GM21515 (cell line): ENCODE results near the gene SLC35C1.

ENCODE experiments used
- ATAC-seq: cut with Tn5 transposase; IDR thresholded peaks from one replicate; pipeline ENCODE4 v1.9.1; 2021; ENCODE audit not compliant: unreplicated experiment

The SLC35C1 gene

DNA sequence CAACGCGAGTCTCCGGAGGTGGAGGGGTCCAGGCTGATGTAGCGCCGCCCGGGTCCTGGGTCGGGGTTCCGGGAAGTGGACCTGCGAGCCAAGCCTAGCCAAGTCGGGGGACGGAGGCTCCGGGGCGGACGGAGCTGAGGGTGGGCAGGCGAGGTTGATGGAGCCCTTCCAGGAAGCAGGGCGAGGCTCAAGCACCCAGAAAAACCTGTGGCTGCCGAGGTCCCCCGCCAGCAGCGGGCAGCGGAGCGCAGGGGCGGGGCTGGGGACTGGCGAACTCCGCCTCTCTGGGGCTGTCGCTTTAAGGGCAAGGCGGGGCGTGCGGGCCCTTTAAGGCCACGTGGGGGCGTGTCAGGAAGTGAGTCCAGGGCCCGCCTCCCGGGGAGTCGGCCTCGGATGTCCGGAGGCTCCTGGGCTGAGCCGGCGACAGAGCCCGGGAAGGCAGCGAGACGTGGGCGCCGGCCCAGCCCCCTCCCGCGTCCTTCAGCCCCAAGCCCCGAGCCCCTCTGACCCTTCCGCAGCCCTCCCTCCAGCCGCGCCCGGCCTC, at the start of gene SLC35C1:
Gene SLC35C1, plus strand, starts transcription at position 389 of the 544 bp plus-strand sequence. CDS start 653 bp downstream, outside the sequence.
- peak; percentile 93 for ATAC-seq

DNA sequence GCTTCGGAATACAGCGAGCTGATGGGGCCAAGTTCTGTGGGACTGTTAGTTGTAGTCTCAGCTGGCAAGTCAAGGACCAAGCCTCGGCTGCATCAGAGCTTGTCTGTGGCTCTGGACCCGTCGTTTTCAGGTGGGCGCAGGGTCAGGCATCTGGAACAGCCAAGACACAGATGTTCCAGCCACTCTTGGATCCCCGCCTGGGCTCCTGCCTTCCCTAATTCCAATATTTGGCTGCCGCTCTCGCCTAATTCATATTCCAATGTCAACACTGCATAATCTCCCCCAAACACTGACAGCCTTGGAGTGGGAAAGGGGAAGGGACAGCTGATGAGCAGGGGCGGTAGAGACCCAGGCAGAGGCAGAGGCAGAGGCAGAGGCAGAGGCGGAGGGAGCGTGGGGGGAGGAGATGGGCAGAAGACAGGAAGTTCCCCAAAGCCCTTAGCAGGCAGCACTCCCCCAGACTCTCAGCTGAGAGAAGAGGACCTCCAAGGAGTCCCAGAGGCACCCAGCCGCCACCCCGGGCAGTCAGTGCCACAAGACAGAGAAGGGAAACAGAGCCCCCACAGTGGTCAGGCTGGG, 49.6 kb upstream of the SLC35C1 start:
- no peak for ATAC-seq

DNA sequence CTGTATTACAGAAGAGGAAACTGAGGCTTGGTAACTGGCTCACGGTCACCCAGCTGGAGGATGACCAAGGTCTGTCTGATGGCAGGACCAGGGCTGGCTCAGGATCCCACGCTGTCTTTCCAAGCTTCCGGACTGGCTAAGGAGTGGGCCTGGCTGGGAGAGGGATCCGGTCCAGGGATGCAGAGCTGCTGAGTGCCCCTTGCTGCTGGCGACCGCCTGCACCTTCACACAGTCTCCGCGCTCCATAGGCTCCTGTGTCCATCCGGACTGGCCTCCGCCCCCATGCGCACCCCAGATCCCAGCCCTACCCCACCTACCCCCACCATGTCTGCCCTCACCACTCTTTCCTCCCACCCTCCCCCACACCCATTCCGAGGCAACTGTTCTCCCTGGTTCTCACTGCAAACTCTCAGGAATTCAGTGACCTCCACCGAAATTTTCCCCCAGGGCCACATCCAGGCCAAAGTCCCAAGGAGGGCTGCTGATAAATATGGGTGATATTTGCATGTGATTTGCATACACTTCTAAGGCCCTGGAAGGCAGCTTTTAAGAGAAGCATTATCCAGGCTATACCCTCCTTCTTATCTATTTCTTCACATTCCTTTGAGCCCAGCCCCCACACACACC, 48.5 kb upstream of the SLC35C1 start:
- no peak for ATAC-seq

DNA sequence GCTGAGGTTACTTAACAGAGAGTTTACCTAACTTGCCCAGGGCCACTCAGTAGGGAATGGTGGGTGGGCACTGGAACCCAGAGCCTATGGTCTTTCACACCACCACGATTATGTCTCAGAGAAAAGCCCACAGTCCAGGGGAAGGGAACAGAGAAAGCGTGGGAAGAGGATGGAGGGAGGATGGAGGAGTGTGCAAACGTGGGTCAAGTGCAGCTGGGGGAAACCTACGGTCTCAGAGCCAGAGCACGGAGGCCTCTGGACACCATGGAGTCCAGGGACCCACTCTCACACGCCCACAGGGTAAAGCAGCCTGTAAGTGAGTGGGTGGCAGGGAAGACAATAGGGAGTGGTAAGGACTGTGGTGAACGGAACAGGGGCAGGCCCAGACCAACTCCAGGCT, 47.3 kb upstream of the SLC35C1 start:
- ATAC-seq = no peak

DNA sequence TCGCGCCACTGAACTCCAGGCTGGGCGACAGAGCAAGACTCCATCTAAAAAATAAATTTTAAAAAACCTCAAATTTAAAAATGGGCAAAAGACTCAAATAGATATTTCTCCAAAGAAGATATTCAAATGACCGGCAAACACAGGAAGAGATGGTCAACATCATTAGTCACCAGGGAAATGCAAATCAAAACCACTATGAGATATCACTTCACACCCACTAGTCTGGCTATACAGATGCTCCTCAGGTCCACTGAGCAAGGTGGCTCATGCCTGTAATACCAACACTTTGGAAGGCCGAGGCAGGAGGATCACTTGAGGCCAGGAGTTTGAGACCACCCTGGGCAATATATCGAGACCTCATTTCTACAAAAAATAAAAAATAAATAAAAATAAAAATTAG, 43.3 kb upstream of the SLC35C1 start:
- no peak for ATAC-seq

DNA sequence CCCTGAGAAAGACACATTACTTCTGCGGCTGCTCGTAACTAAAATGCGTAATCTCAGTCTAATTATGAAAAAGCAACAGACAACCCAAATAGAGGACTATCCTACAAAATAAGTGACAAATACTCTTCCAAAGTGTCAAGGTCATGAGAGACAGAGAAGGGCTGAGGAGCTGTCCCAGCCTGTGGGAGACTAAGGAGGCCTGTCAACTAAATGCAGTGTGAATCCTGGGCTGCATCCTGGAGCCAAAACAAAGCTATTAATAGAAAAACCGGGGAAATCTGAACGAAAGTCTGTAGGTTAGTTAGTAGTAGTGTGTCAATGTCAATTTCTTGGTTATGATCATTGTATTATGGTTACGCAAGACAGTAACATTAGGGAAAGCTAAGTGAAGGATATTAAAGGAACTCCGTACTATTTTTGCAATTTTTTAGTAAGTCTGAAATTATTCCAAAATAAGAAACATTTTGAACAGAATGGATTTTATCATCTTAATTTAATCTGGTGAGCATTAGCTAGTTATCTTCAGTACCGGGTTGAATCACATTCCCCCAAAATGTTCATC, 39.8 kb upstream of the SLC35C1 start:
- no peak for ATAC-seq

DNA sequence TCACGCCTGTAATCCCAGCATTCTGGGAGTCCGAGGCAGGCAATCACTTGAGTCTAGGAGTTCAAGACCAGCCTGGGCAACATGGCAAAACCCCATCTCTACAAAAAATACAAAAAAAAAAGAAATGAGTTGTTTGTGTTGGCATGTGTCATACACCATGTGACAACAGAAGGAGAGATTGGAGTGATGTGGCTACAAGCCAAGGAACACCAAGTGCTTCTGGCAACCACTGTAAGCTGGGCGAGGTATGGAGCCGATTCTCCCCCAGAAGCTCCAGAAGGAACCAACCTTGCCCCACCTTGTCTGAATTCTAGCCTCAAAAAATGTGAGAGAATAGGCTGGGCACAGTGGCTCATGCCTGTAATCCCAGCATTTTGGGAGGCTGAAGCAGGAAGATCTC, 39.1 kb upstream of the SLC35C1 start:
- ATAC-seq = no peak

DNA sequence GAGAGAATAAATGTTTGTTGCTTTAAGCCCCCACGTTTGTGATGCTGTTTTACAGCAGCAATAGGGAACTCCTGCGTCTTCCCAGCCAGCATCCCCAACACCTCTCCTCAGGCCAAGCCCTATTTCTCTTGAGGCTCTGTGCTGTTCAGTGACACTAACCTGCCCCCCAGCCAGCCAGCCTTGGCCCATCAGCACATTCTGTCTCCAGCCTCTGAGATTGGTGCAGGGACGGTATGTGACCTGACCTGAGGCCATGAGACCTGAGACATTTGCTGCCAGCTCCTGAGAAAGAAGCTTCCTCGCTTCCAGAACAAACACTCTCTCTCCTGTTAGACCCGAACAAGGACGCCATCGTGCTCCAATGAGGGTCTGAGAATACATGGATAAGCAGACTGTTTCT, 38.5 kb upstream of the SLC35C1 start:
- no peak for ATAC-seq

DNA sequence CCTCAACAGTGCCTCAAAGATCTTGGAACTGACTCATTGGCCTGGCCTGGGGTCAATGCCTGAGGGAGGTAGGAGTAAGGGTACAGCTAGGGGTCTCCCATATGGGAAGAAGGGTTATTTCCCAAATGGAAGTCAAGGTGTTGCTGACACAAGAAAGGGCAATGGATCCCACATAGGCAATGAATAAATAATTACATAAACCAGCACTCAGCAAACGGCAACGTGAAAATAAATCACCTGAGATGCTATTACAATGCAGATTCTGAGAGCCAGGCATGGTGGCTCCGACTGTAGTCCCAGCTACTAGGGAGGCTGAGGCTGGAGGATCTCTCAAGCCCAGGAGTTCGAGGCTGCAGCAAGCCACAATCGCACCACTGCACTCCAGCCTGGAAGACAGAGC, 36.5 kb upstream of the SLC35C1 start:
- no peak for ATAC-seq

DNA sequence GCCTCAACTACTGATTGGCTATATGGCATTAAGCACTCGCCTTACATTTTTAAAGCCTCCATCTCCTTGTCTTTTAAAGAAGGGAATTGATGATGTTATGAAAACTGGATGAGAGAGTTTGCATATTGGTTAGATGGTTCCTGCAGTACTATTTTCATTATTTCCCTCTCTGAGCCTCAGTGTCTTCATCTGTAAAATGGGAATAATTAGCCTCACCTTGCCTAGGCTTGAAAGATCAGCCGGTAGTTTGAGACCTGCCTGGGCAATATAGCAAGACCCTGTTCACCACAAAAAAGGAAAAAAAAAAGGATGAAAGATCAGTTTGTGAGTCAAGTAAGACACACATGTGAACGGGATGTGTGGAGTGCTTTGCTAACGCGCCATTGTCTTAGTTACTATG, 35.0 kb upstream of the SLC35C1 start:
- no peak for ATAC-seq

DNA sequence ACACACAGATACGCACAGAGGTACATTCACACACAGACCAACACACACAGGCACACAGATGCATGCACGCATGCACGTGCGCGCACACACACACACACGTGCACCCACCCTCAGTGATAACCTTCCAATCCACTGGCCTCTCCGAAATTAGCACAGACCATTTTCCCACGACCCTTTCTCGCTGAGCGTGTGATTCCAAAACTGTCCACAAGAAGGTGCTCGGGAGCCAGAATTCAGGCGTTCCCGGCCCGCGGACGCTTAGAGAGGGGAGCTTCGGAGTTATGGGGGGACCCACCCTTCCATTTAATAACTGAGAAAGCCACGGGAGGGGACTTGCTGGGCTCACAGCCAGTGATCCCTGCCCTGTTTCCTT, 33.8 kb upstream of the SLC35C1 start:
- ATAC-seq = peak; percentile 53

DNA sequence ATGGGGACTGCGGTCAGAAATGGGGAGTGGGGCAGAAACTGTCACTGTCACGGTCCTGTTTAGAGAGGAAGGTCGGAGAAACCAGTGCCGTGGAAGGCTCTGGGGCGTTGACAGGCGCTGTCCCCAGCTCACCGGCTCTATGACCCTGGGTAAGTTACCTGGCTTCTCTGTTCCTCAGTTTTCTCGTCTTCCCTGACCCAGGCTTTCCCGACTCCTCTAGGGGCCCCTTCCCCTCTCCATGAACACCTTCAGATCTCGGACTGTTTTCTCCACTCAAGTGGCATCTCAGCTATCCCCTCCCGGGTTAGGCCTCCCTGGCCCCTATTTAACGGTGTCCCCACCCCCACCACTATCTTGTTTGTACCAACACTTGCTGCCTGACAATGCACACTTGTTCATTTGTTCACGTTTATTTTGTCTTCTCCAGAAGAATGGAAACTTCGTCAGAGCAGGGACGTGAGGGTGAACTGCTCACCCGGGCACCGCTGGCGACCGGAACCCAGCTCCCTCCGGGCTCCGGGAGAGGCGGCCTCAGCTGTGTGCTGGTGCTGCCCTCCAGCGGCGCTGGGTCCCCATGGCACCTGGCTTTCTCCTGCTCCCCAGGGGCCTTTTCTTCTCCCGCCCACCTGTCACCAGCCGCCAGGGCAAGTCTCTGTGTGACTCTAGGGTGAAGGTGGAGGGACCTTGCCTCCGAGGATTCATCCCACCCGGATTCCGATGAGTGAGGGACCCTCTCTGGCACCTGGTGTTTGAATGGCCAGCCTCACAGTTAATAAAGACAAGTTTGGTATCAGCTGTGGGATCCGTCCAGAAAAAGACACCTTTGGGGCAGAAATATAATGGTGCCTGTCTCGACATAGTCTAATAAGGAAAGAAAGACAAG, 33.1 kb upstream of the SLC35C1 start:
- peak; percentile 85 for ATAC-seq

DNA sequence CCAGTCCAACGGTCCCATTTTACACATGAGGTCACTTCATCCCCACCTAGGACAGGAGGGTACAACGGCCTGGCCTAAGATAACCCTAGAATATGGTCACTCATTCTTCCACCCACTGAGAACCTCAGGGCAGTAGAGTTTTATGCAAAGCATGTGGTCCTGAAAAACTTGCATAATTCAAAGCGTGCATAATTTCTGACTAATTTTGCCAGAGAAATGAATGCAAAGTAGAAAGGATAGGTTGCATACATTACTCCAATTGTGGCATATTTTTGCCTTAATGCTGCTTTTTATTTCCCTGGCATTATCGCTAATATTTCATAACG, 32.5 kb upstream of the SLC35C1 start:
- no peak for ATAC-seq

DNA sequence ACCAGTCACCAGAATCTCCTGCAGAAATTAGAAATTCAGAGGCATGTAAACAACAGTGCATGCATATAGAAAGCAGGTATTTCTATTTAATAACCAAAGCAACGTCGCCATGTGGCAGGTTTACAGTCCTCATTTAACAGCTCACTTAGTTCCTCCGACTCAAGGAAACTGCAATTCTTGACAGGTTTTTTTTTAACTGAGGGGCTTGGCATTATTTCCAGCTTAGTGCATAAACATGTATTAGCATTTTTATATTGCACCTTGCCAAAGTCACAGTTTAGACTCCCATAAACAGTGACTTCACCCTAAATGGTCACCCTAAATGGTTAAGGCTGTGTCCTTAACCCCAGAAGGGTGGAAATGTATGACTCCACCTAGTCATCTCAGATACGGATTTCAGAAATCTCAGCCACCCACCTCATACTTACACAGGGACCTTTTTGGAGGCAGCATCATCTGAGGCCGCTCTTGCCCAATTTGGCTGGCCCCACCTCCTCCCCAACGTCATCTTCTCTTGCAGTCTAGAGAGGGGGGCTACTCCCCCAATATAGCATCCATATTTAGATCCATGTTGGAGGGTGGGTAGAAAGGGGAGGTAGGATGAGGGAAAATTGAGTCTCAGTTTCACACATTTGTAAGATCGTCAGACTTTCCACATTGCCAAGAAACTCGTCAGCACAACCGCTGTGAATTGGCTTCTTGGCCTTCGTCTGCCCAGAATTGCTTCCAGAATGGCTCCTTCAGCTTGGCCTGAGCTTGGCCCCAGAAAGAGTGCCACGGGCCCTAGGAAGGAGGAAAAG, 31.8 kb upstream of the SLC35C1 start:
- ATAC-seq = no peak

DNA sequence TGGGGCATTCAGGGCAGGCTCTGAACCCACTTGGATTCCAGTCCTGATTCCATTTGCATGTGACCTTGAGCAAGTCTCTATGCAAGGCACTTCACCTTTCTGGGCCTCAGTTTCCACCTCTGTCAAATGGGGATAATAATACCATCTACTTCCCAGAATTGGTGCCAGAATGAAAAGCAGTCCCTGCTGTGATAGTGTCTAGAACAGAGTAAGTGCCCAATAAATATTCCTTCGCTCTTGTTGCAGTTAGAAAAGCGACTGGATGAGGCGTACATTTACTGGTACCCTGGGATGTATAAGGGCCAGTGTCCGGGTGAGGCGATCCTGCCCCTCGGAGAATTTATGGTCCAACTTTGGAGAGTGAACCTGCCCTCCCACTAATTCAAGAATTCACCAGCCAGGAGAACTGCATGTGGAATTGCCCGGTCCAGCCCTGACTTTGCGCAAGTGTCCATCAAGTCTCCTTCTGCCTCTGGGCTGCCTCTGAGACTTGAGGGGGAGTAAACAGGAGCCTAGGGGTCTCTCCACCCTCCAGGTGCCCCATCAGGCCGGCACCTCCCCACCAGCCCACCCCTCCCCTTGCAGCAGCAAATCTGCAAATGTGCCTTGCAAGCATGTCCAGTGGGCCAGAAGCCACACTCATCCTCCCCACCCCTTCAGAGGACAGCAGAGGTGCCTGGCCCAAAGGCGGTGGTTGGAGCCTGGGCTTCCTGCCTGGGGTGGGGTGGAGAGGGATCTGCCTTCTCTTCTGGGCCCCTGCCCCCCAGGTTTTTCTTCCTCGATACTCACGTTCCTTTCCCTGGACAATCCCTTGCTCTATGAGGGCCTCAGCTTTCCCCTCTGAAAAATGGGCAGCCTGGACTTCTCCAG, 30.9 kb upstream of the SLC35C1 start:
- no peak for ATAC-seq

DNA sequence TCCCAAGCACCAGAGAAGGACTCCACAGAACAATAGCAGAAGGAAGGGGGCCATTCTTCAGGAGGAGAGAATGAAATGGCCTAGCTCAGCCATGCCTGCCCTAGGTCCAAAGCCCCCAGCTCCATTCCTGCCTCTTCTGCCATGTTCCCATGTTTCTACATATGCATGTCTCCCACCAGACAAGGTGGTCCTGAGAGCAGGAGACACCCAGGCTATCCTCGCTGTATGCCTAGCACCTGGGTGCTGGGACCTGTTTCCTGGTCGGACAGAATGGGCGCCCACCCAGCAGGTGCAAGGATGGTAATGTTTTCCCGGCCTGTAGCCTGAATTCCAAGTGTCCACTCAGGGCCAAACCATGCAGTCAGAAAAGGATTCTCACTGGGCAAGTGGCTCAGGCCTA, 30.2 kb upstream of the SLC35C1 start:
- ATAC-seq = no peak

DNA sequence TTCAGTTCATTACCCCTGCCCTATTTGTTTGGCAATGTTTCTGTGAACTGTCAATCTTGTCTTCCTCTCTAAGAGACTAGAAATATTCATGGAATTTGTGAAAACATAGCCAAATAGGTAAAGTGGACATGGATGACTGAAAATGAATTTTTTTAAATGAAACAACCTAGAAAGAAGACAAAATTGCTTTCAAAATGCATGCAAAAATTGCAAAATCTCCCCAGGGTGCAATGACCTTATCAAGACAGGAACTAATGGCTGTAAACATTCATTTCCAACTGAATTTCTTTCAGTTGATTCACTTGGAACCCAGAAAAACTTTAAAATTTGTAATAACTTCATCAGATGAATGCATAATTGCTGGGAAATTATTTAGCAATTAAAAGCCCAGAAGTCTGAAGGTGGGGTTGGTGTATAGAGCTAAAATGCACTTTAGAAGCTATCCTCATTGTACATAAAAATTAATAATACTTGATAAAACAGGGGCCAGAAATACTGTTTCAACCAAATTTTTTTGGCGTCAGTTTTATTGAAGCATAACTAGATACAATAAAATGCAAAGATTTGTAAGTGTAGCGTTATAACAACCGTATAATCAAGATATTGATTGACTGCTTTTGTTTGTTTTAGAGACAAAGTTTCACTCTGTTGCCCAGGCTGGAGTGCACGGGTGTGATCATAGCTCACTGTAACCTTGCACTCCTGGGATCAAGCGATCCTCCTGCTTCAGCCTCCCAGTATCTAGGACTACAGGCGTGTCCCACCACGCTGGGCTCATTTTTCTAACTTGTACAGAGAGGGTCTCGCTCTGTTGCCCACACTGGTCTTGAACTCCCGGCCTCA, 27.6 kb upstream of the SLC35C1 start:
- no peak for ATAC-seq

DNA sequence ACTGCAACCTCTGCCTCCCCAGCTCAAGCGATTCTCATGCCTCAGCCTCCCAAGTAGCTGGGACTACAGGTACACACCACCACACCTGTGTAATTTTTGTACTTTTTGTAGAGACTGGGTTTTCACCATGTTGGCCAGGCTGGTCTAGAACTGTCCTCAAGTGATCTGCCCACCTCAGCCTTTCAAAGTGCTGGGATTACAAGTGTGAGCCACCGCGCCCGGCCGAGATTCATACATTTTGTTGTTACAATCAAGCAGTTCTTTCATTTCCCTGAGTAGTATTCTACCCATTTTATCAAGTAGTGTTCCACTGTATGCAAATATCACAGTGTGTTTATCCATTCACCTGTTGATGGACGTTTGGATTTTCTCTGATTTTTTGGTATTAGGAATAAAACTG, 26.6 kb upstream of the SLC35C1 start:
- no peak for ATAC-seq

DNA sequence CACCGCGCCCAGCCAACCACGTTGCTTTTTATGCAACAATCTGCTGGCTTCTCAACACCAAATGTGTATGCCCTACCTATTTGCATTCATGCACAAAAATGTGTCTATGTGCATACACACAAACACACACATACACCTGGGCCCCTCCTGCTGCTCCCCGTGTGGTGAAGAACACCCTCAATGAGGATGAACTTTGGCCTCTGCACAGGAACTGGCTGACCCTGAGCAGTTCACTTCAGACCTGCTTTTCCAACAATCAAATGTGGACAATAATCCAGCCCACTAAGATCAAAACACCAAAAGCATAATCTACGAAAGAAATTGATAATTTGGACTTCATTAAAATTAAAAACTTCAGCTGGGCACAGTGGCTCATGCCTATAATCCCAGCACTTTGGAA, 25.3 kb upstream of the SLC35C1 start:
- no peak for ATAC-seq
